ENCODE data around the gene XRN1.
"Not testable (repeated sequence)": the region's sequence is repeated elsewhere in the genome, so short reads cannot be mapped to it uniquely, and the experiment has no call there.

The XRN1 gene

DNA sequence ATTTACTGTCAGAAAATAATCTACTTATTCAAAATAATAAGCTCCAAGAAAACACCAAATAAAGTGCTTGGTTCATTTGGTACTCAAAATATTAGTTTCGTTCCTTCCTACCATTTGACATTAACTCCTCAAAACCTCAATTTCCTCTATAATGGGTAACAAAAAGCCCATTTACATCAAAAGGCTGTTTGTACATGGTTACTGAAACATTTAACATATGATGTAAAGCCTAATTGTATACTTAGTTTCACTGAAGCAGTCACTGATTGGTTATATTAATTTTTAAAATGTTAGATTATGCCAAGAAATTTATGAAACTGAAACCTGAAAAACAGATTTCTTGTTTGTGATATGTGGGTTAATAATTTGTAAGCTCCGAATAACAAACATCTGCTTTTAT lies 14.7 kb downstream of the XRN1 start:
- no peak for DNase-seq

DNA sequence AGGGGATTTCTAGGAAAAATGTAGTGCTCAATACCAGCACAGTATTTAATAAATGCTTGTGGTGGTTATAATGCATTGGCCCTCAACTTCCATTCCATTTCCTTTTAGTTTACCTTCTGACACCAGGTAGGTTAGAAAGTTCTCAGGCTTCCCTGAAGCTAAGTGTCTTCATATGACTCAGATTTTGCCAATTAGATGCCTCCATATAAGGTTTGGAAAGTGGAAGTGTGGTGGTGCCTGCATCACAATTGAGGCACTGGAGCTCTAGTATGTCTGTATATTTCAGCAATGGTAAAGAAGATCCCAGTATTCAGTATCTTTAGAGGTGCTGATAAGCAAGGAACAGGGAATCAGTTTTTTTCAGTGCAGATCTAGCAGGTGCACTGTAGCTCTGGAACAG lies 18.3 kb downstream of the XRN1 start:
- no peak for DNase-seq

DNA sequence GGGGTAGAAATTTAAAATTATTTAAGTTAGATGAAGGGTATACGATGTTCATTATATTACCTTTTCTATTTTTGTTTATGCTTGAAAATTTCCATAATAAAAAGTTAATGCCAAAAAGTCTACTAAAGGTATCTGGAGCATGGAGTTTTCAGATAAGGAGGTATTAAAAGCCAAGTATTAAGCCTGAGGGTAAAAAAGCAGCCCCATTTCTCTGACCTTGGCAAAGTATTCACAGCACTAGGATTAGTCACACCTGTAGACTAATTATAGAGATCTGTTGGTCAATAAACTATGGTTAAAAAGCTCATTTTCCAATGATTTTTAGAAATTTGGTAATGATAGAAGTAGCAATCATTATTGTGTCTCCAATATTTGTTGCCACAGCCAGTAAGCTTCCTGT lies 23.1 kb downstream of the XRN1 start:
- DNase-seq = no peak

DNA sequence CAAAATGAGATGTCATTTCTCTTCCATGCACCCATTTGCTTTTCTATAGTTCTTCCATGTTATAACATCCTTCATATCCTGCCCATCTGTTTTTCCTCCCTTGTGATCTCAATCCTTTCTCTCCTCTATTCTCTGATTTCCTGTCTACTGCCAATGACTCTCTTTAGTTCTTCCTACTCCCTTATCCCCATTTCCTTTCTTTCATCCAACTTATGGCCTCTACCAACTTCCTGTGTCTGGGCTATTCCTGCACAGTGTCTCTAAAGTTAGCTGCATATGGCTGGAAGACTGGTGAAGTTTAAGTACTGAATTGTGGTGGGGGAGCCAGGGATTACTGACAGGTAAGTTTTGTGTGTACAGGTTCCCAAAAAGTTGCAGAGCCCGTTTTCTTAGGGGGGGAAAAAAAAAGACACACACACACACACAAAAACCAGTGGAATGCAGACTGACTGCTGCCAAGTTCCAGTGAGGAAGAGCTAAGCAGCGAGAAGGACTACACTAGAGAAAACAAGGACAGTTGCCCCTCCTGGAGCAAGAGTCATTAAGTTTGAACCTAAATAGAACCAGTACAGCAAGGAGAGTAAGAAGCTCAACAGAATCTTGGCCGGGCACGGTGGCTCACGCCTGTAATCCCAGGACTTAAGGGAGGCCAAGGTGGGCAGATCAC lies 28.8 kb downstream of the XRN1 start:
- no peak for DNase-seq

DNA sequence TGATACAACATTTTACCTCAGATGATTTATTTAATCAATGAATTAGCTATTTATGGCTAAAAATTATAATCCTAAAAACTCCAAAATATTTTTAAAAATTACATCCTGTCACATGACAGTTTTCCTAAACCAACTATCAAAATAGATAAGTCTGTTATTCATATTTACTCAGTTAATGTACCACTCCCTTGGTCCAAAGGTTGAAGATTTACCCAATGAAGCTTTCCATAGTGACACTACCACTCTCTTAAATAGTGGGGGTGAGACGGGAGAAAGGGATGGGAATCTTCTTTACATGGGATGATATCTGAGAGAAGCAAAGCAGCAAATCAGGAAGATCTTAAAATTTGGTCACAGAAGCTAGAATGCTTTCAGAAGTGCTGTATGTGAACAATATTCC lies 30.5 kb downstream of the XRN1 start:
- no peak for DNase-seq

DNA sequence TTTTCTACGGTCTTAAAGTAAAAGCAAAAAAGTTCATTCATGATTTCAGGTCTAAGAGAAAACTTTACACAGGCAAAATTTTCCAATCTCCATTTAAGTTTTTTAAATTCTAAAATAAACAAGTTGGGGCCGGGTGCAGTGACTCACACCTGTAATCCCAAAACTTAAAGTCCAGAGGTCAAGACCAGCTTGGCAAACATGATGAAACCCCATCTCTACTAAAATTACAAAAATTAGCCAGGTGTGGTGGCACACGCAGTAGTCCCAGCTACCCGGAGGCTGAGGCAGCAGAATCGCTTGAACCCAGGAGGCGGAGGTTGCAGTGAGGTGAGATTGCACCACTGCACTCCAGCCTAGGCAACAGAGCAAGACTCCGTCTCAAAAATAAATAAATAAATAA lies 47.3 kb downstream of the XRN1 start:
- not testable (repeated sequence) for DNase-seq

DNA sequence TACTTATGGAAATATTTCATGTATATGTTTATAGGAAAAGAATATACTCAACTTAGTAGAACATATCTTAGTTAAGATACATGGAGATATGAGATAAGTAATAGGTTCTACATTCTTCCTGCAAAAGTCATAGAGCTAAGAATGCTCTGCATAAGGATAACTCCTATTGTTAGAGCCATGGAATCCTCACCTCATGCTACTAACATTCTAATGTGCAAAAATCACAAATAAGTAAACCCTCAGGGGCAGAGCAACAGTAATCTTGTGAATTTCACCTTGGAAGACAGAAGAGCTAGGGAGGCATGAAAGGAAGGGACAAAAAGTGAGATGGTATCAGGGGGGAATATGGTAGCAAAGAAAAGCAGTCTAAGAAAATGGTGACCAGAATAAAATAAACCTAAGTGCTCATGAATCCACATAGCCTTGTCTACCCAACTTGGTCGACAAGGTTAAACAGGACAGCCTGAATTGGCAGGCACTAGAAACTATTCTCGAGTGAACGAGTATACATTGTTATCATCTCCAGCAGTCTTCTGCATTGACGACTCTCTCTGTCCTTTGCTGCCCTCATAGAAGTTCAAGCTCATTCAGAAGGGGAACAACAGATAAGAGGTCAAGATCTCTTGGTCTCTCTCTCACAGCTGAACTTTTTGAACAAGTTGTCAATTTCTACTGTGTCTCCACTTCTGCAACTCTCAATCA lies 52.8 kb downstream of the XRN1 start:
- DNase-seq = no peak

DNA sequence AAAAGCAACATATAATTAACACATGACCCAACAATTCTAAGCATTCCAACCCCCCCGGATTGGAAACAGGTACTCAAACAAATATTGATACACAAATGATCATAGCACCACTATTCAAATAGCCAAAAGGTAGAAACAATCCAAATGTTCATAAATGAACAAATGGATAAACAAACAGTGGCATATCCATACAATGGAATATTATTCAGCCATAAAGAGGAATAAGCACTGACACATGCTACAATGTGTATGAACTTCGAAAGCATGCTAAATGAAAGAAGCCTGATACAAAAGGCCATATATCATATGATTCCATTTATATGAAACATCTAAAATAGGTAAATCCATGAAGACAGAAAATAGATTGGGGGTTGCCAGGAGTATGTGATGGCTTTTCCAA lies 62.8 kb downstream of the XRN1 start:
- no peak for DNase-seq

DNA sequence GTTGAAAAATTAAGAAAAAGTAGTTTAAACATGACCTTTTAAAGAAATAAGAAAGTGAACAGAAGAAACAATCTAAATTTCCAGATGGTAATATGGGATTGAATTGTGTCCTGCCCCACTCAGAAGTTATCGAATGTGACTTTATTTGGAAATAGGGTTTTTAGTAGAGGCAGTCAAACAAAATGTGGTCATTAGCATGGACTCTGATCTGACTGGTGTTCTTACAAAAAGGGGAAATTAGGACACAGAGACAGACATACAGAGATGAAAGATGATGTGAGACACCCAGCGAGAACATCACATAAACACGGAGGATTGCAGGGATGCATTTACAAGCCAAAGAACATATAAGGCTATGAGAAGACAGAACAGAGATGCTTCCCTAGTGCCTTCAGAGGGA lies 73.2 kb downstream of the XRN1 start:
- no peak for DNase-seq

DNA sequence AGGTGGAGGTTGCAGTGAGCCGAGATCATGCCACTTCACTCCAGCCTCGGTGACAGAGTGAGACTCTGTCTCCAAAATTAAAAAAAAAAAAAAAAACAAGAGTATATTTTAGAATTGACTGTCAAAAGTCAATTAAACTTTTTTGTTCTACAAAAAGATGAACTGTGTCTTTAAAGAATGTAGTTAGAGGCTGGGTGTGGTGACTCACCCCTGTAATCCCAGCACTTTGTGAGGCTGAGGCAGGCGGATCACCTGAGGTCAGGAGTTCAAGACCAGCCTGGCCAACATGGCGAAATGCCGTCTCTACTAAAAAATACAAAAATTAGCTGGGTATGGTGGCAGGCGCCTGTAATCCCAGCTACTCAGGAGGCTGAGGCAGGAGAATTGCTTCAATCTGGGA lies 78.3 kb downstream of the XRN1 start:
- not testable (repeated sequence) for DNase-seq

DNA sequence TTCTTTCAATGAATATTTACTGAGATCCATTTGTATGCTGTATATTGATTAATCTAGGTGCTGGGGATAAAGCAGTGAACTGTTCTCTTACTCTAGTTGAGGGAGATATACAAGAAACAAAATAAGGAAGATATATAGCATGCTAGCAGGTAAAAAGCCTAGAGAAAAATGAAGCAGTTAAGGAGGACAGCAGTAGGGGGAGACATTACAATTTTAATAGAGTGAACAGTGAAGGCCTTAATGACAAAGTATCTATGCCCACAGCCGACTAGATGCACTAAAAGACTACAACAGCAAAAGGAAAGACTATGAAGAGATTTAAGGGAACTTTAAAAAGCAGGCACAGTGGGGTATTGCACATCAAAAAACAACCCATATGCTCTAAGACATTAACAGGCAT lies 81.4 kb downstream of the XRN1 start:
- DNase-seq = no peak

DNA sequence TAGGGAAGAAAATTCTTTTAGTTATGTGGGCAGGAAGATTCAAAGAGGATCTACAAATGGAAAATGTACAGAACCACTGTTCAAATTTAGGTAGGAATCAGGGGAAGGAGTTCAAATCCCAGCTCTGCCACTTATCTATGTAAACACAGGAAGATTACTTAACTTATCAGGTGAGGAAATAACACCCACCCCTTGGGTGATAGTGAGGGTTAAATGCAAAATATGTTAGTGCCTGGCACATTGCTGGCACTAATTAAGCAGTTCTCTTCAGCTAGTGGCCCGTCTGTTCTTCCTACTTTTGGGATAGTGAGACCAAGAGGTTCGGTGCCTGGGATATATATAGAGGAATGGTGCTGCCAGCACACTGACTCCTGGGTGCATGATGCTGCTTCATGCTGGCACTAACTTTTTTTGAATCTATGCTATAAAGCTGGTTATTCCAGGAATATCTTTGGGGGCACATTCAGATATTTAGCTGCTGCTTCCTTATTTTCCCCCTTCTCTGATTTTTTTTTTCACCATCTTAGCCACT lies 83.8 kb downstream of the XRN1 start:
- DNase-seq = no peak

DNA sequence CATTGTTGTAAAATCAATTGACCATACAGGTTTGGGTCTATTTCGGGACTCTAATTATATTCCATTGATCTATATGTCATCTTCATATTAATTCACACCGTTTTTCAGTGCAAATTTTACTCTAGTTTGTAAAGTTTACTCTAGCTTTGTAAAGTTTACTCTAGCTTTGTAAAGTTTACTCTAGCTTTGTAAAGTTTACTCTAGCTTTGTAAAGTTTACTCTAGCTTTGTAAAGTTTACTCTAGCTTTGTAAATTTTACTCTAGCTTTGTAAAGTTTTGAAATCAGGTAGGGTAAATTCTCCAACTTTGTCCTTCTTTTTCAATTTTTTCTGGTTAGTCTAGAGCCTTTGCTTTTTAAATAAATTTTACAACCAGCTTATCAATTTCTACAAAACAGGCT lies 84.4 kb downstream of the XRN1 start:
- DNase-seq = not testable (repeated sequence)

DNA sequence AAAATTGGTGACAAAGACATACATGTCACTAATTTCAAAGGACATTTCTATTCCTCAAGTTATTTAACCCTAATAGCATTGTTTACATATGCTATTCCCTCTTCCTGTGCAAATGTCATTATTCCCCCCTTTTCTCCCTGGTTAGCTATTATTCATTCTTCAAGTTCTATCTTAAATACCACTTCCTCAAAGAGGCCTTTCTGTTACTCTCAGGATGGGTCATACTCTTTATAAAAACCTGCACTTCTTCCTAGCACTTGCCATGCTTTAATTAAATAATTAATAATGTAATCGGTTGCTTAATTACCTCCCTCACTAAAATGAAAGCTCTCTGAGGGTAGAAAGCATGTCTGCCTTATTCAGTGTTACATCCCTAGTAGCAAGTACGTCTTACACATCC lies 88.5 kb downstream of the XRN1 start:
- DNase-seq = no peak

DNA sequence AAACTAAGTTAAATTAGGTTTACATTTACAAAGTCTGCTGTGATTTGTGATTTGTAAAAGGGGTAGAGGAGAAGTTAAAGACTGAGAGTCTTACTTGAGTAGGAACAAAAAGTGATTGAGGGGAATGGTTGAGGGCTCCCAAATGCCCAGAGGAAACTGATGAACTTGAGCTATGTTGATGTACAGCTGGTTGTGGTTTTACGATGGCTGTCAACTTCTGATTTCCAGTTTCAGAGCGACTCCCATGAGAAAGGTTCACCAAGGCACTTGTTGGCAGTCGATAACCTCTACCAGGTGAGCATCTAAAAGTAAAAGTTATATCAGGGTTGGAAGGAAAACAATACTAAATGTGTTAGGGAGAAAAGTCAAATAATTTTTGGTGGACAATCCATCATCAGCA lies 91.0 kb downstream of the XRN1 start:
- DNase-seq = no peak

DNA sequence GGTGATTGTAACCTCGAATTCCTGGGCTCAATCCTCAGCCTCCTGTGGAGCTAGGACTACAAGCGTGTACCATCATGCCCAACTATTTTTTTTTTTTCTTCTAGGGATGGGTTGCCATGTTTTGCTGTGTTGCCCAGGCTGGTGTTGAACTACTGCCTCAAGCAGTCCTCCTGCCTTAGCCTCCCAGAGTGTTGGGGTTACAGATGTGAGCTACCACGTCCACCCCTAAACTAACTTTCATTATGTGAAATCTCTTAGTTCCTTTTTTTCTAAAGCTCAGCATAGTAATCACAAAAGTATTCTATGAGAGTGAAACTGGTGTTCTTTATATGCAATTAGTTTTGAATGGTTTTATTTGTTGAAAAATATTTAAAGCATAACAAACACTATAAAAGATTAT lies 92.1 kb downstream of the XRN1 start:
- no peak for DNase-seq

DNA sequence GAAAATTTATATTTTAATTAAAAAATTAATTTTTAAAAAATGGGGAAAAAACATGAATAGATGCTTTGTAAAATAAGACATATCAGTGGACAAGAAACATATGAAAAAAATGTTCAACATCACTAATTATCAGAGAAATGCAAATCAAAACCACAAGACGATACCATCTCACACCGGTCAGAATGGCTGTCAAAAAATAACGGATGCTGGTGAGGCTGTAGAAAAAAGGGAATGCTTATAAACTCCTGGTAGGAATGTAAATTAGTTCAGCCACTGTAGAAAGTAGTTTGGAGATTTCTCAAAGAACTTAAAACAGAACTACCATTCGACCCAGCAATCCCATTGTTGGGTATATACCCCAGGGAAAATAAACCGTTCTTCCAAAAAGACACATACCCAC lies 93.8 kb downstream of the XRN1 start:
- no peak for DNase-seq

DNA sequence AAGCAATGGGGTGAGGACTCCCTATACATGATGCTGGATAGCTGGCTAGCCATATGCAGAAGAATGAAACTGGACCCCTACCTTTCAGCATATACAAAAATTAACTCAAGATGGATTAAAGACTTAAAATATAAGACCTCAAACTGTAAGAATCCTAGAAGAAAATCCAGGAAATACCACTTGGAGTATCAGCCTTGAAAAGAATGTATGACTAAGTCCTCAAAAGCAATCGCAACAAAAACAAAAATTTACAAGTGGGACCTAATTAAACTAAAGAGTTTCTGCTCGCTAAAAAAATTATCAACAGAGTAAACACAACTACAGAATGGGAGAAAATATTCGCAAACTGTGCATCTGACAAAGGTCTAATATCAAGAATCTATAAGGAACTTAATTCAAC lies 94.3 kb downstream of the XRN1 start:
- DNase-seq = no peak

DNA sequence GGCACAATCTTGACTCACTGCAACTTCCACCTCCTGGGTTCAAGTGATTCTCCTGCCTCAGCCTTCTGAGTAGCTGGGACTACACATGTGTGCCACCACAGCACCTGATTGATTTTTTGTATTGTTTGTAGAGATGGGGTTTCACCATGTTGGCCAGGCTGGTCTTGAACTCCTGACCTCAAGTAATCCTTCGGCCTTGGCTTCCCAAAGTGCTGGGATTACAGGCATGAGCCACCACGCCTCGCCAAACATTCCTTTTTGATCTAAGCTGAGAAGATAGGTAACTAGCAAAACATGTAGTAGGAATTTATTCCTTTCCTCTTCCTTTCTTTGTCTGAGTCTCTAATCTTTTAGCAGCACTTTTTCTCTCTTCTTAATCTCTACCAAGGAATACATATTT lies 95.1 kb downstream of the XRN1 start:
- DNase-seq = not testable (repeated sequence)

DNA sequence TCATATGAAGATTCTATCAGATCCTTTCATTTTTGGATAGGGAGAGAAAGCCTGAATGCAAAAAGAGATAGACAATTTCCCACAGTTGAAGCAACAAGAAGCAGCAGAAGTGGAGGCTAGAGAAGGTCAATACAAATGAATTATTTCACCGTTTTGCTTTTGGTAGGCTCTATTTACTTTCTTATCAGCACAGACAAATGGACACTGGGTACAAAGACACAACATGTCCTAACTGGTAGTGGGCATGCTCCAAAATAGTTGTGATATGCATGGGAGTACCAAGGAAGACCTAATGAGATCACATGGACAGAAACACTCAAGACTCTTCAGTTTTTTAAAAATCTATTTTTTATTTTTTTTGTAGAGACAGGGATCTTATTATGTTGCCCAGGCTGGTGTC lies 99.4 kb downstream of the XRN1 start:
- no peak for DNase-seq

DNA sequence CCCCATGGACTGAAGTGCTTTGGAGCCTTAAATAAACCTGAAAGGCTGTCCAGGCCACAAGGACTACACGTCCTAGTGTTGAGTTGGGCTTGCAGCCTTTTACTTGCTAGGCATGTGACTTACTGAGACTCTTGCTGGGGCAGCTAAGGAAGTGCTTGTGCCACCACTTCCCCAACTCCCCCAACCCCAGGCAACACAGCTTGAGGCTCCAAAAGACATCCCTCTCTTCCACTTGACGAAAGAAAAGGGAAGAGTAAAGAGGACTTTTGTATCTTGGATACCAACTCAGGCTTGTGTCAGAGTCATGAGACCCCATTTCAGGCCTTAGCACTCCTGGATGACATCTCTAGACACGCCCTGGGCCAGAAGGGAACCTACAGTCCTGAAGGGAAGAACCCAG lies 109.8 kb downstream of the XRN1 start:
- no peak for DNase-seq

DNA sequence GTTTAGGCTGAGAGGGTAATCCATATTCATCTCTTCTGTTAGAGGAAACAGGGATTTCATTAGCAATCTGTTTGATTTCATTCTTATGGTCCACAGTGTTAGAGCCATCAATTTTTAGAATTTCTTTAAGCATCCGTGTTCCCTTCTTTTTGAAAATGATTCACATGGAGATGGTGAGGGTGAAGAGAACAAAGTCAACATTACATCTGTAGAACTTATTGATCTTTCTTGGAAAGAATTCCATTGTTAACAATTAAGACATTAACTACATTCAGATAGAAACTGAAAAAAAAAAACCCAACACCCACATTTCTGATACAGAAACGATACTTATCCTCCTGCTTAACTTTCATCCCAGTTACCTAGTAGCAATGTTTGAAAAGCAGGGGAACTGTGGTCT lies 115.4 kb downstream of the XRN1 start:
- no peak for DNase-seq

DNA sequence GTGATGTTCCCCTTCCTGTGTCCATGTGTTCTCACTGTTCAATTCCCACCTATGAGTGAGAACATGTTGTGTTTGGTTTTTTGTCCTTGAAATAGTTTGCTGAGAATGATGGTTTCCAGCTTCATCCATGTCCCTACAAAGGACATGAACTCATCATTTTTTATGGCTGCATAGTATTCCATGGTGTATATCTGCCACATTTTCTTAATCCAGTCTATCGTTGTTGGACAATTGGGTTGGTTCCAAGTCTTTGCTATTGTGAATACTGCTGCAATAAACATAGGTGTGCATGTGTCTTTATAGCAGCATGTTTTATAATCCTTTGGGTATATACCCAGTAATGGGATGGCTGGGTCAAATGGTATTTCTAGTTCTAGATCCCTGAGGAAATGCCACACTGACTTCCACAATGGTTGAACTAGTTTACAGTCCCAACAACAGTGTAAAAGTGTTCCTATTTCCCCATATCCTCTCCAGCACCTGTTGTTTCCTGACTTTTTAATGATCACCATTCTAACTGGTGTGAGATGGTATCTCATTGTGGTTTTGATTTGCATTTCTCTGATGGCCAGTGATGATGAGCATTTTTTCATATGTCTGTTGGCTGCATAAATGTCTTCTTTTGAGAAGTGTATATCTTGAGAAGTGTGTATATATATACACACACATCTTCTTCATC lies 123.4 kb downstream of the XRN1 start:
- DNase-seq = not testable (repeated sequence)

DNA sequence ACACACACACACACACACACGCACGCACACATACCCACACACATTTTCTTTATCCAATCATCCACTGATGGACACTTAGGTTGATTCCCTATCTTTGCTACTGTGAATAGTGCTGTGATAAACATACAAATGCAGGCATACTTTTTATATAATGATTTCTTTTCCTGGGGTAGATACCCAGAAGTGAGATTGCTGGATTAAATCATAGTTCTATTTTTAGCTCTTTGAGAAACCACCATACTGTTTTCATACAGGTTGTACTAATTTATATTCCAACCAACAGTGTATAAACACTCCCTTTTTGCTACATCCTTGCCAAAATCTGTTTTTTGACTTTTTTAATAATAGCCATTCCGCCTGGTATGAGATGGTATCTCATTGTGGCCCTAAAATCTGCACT lies 127.9 kb downstream of the XRN1 start:
- DNase-seq = no peak

Measured in CD4-positive, alpha-beta T cell treated with Interleukin-17A for 4 hours (primary cell).